HG03565 (cell line): ENCODE results near the gene PRKG1.

ENCODE experiments used
- ATAC-seq: cut with Tn5 transposase; IDR thresholded peaks from one replicate; pipeline ENCODE4 v1.9.1; 2021; ENCODE audit warnings: mild to moderate bottlenecking, moderate library complexity; ENCODE audit not compliant: unreplicated experiment

PRKG1 gene

DNA sequence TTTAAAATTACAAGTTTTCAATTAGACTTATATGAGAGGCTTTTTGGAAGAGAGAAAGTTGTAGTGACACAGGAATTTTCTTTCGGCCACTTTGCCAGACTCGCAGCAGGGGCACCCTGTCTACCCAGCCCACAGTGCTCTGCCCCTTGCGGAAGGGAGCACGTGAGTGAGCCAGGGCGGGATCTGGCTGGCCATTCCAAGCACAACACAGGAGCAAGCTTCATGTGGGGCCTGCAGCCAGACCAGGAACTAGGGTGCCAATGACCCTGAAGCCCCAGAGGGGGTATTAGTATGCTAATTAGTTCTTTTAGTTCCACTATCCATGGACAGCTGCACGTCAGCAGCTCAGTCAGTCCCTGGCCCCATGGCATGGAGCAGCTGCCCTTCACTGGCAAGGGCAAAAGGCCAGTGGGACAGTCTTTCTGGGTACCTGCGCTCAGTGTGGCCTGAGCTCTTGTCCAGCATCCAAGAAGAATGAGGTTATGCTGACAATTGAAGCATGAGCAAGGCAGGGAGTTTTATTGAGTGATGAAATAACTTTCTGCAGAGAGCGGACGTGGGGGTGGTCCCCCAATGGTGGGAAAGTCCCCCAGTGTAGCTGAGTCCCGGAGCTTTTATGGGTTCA lies 876.2 kb downstream of the PRKG1 start:
- no peak for ATAC-seq

DNA sequence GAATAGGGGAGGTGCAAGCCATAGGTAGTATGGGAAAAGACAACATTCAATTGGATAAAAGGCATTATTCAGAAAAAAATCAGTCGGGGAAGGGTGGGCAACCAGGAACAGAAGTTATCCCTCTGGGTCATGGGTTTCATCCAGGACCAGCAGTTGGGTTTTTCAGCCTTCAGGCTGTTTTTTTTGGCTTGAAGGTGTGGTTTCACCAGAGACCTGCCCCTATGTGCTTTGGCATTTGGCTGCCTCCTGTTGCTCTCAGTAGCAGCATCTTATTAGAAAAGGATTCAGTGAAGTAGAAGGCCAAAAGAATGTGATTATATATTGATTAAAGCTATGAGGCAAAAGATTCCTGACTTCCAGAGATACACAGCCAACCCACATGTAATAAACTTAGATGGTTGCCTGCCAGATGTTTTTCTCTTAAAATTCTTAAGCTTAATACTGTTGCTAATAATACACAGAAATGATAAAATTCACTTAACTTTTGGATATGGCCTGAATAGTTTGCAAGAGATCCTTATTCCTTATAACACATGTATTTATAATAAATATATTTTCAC lies 876.8 kb downstream of the PRKG1 start:
- no peak for ATAC-seq

DNA sequence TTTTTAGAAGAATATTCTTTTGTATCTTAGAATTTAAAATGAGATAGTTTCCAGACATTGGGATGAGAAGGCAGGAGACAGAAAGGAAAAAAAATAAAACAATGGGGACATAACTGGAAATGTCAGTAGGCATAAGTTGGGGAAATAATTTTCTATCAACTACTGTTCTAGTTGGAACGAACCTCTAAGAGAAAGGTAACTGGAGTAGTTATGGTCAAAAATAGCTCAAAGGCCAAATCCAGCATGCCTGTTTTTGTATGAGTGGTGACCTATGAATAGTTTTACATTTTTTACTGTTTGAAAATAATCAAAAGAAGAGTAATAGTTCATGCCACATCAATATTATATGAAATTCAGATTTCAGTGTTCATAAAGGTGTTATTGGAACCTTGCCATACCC lies 877.3 kb downstream of the PRKG1 start:
- ATAC-seq: no peak

DNA sequence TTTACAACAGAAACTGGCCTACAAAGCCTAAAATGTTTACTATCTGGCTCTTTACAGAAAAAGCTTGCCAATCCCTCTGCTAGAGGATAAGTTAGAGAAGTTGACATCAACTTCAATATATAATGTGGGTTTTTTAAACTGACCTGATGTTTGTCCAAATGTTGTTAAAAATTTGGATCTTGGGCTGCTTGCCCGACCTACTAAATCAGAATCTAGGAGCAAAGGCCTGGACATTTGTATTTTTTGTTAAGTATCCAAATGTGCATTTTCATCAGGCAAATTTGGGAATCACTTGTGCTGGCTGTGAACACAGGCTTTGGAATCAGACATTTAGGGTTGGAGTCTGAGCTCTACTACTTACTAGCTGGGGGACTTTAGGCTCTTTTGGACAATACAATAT lies 877.8 kb downstream of the PRKG1 start:
- ATAC-seq: no peak

- no peak for ATAC-seq
Observed at GRCh38 chr10:51955696-51956095, 881.4 kb downstream of the PRKG1 start.

DNA sequence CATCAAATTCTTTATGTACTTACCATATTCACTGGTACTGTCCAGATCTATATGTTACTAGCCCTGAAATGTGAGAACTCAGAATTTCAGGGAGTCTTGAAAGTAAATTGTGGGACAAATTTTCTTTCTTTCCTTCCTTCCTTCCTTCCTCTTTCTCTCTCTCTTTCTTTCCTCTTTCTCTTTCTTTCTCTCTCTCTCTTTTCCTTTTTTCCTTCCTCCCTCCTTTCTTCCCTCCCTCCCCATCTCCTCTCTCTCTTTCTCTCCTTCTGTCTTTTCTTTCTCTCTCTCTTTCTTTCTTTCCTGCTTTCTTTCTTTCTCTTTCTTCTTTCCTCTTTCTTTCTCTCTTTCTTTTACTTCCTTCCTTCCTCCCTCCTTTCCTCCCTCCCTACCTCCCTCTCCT lies 882.5 kb downstream of the PRKG1 start:
- no peak for ATAC-seq

DNA sequence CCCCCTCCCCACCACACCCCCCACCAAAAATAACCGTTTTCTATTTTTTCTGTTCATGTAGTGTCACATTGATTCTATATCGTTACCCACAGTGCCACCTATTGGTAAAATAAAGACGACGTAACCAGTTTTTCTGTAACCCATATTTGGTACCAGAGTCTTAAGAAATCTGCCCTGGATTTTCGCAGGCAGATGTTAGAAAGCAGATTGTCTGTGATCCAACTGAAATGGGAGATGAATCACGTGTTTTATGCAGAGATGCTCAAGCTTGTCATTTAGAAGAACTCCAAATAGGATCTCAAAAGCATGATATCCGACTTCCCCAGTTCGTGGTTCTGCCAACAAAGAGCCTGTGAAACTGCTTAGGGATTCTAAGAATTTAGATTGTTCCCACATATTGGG lies 886.2 kb downstream of the PRKG1 start:
- ATAC-seq: peak; percentile 71

GRCh38 chr10:51961401-51961800 lies 887.1 kb downstream of the PRKG1 start:
- ATAC-seq: no peak

GRCh38 chr10:51964630-51965029 lies 890.3 kb downstream of the PRKG1 start:
- ATAC-seq: no peak

GRCh38 chr10:51965451-51965850 lies 891.2 kb downstream of the PRKG1 start:
- ATAC-seq: no peak

DNA sequence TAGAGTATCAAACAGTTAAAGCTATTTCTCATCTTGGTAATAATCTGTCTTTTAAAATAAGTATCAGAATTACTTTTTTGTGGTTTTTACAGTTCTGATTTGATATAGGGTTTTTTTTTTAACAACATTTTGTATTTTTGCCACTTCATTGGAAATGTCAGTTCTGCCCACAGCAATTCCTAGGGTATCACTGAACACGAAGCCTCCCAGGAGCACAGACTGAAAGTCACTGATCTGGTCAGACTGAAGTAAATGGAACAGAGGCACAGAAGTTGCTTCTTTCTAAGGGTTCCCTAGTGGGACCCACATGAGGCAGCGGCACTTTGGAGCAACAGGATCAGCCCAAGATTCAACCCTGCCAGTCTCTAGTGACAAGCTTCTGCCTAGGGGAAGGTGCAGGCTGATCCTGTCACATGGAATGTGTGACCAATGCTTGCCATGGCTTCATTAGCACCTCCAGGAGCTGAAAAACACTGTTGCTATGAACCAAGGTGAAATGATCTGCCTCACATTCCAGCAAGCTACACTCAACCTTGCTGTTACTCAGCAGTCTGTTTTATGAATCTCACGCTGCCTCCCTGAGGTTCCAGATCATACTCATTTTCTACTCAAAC lies 898.6 kb downstream of the PRKG1 start:
- ATAC-seq: no peak

DNA sequence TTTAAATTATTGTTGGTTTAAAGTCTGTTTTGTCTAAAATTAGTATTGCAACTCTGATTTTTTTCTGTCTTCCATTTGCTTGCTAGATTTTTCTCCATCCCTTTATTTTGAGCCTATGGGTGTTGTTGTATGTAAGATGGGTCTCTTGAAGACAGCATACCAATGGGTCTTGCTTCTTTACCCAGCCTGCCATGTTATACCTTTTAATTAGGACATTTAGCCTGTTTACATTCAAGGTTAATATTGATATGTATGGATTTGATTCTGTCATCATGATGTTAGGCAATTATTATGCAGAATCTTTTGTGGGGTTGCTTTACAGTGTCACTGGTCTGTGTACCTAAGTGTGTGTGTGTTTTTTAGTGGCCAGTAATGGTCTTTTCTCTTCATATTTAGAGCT lies 906.5 kb downstream of the PRKG1 start:
- no peak for ATAC-seq

GRCh38 chr10:51981731-51982130 lies 907.4 kb downstream of the PRKG1 start:
- ATAC-seq: no peak

DNA sequence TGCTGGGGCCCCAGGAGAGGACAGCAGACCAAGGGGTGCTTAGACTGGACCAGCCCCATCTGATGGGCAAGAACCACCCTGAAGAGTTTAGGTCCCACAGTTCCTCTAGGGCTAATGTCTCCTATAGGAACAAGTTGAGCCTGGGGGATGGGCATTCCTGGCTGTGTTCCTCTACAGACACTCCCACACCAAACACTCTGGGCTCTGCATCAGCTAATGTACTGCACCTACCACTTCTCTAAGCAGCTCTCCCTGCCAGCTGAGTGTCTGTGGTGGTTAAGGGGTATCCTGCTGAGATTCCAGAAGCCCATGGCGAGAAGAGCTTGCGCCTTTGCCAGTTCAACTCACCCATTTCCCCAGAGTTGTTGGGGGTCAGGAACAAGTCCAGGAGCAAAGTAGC lies 909.2 kb downstream of the PRKG1 start:
- ATAC-seq: no peak

GRCh38 chr10:51985336-51985735 lies 911.0 kb downstream of the PRKG1 start:
- no peak for ATAC-seq

GRCh38 chr10:51986516-51986915 lies 912.2 kb downstream of the PRKG1 start:
- no peak for ATAC-seq

GRCh38 chr10:51993475-51993874 lies 919.2 kb downstream of the PRKG1 start:
- ATAC-seq: no peak

- no peak for ATAC-seq
Observed at GRCh38 chr10:51999096-51999495, 924.8 kb downstream of the PRKG1 start.

- peak; percentile 75 for ATAC-seq
Observed at GRCh38 chr10:52004342-52004949, 930.2 kb downstream of the PRKG1 start.

- no peak for ATAC-seq
Observed at GRCh38 chr10:52007091-52007490, 932.8 kb downstream of the PRKG1 start.

- ATAC-seq: no peak
Observed at GRCh38 chr10:52011118-52011517, 936.8 kb downstream of the PRKG1 start.

- ATAC-seq: no peak
Observed at GRCh38 chr10:52019077-52019555, 944.8 kb downstream of the PRKG1 start.
